HG02759 (cell line): Measurements from ENCODE around the gene KIN.
"Not testable (repeated sequence)": the region's sequence is repeated elsewhere in the genome, so short reads cannot be mapped to it uniquely, and the experiment has no call there.

Experiments used
- ATAC-seq: cut with Tn5 transposase; IDR thresholded peaks from one replicate; pipeline ENCODE4 v1.9.1; 2021; ENCODE audit warnings: mild to moderate bottlenecking, moderate library complexity; ENCODE audit not compliant: unreplicated experiment

The KIN gene, protein sequence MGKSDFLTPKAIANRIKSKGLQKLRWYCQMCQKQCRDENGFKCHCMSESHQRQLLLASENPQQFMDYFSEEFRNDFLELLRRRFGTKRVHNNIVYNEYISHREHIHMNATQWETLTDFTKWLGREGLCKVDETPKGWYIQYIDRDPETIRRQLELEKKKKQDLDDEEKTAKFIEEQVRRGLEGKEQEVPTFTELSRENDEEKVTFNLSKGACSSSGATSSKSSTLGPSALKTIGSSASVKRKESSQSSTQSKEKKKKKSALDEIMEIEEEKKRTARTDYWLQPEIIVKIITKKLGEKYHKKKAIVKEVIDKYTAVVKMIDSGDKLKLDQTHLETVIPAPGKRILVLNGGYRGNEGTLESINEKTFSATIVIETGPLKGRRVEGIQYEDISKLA

DNA sequence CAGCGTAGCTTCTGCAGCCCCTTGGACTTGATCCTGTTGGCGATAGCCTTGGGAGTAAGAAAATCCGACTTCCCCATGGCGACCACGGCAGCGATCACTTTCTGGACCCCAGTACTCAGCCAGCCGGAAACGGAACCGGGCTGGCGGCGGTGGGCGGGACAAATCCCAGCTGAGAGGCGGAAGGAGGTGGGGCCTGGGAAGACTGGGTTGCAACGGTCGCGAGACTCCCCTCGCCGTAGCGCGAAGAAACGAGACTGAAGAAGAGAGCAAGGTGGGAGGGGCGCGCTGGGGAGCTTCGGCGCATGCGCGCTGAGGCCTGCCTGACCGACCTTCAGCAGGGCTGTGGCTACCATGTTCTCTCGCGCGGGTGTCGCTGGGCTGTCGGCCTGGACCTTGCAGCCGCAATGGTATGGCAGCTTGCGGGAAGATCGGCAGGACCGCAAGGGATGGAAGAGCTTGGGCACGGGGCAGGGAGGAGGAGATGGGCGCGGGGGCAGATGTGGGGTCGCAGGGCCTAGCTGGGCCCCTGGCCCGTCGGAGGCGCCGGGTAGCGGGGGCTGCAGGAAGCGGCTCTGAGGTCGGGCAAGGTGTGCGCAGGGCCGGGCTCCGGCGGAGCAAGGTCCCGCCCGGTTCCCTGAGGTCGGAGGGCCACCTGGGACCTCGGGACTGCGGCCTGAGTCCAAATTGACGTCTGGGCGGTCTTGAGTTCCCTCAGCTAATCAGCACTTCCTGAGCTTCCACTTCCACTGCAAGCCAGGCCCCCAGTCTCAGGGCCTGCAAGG lies at the start of gene KIN, which contains the start of gene ATP5F1C:
Gene KIN (minus strand): TSS at position 137 of the 782 bp plus-strand sequence. CDS start 60 bp downstream, at position 77.
Gene ATP5F1C (plus strand): TSS at position 321 of the 782 bp plus-strand sequence. CDS start 31 bp downstream, at position 352.
- ATAC-seq = peak; percentile 91

DNA sequence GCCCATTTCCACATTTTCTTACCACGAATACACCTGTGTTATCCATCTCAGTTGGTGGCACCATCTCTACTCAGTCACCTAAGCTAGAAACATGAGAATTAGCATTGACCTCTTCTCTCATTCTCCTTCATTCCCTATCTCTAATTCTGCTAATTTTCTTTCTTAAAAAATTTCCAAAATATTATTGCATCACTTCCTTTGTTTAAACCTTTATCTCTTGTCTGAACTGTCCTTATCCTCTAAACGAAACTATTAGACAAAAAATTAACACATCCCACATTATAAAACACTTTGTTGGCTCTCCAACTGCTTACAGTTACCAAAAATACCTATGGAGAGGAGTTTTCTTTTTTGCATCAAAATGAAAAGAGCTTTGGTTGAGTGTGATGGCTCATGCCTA lies 48.8 kb upstream of the KIN start:
- no peak for ATAC-seq

DNA sequence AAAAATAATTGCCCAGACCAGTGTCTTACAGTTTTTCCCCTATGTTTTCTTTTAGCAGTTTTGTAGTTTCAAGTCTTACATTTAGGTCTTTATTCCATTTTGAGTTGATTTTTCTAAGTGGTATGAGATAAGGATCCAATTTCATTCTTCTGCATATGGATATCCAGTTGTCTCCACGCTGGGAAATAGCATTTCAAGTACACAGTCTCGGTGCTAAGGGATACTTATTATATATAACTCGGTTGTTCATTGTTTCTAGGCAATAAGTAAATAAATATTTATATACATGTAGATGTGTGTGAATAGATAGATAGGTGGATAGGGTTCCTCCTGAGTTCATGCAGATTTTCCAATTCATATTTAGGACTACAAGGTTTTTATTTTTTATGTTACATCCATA lies 46.5 kb upstream of the KIN start:
- ATAC-seq = no peak

DNA sequence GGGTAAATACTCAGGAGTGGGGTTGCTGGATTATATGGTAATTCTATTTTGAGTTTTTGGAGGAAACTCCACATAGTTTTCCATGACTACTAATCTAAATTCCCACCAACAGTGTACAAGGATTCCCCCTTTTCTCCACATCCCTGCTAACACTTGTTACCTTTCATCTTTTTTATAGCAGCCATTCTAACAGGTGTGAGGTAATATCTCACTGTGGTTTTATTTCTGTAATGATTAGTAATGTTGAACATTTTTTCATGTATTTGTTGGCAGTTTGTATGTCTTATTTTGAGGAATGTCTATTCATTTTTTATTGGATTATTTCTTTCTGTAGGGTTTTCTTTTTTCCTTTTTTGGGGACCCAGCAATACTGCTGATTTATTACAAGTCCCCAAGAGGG lies 45.4 kb upstream of the KIN start:
- no peak for ATAC-seq

DNA sequence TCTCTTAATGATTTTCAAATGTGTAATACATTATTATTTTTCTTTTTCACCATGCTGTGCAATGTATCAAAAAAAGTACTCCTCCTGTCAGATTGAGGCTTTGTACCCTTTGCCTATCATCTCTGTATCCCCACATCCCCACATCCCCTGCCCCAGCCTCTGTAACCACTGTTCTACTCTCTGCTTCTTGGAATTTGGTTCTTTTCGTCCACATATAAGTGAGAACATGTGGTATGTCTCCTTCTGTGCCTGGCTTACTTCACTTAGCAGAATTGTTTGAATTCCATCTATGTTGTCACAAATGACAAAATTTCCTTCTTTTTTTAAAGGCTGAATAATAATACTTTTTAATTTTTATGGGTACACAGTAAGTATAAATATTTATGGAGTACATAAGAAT lies 44.3 kb upstream of the KIN start:
- no peak for ATAC-seq

DNA sequence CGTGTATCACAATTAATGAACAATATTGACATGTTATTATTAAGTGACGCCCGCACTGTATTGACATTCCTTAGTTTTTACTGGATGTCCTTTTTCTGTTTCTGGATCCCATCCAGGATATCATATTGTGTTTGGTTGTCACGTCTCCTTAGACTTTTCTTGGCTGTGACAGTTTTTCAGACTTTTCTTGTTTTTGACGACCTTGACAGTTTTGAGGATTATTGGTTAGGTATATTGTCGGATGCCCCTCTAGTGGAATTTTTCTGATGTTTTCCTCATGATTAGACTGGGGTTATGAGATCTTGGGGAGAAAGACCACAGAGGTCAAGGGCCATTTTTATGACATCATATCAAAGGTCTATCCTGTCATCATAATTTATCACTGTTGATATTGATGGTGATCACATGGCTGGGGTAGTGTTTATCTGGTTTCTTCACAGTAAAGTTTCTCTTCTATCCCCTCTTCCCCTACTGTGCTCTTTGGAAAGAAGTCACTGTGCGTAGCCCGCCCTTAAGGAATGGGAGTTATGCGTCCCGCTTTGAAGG lies 41.6 kb upstream of the KIN start:
- ATAC-seq = no peak

DNA sequence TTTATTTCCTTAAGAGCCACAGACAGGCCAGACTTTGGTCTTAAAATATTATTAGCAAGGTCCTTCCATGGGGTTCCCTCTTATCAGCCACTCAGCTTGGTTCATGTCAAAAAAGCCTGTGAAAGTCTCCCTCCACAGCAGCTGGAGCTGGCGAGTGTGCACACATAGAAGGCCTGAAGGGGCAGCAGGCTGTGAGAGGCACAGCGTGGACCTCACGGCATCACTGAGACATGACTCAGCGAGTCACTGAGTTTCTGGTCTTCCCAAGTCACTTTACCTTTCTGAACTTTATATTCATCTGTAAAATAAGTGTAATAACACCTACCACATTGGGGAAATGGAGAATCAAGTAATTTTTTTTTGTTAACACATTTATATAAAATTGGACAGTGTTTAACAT lies 39.2 kb upstream of the KIN start:
- no peak for ATAC-seq

DNA sequence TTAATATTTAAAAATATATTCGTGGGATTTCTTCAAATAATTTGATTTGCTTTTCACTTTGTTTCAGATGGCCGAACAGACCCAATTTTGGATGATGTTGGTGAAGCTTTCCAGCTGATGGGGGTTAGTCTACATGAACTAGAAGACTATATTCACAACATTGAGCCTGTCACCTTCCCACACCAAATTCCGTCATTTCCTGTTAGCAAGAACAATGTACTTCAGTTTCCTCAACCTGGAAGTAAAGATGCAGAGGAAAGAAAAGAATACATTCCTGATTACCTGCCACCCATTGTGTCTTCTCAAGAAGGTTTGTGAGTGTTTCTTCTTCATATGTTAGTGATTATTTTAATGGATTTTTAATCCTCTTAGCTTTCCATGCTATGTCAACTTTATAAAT lies 36.5 kb upstream of the KIN start:
- no peak for ATAC-seq

DNA sequence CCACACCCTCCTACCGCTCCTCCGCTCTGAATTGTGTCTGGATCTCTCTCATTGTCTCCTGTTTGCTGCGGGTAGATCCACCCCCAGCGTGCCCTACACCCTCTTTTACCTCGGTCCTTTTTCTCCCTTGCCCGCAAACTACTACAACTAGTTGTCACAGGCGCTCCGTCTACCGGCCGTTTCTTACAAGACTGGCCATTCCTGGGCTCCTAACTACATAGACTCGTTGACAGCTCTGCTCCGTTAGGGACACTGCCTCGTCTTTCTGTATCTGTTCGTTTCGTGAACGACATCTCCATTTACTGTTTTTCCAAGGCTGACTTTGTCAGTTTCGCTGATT lies 31.3 kb upstream of the KIN start:
- ATAC-seq = peak; percentile 46

DNA sequence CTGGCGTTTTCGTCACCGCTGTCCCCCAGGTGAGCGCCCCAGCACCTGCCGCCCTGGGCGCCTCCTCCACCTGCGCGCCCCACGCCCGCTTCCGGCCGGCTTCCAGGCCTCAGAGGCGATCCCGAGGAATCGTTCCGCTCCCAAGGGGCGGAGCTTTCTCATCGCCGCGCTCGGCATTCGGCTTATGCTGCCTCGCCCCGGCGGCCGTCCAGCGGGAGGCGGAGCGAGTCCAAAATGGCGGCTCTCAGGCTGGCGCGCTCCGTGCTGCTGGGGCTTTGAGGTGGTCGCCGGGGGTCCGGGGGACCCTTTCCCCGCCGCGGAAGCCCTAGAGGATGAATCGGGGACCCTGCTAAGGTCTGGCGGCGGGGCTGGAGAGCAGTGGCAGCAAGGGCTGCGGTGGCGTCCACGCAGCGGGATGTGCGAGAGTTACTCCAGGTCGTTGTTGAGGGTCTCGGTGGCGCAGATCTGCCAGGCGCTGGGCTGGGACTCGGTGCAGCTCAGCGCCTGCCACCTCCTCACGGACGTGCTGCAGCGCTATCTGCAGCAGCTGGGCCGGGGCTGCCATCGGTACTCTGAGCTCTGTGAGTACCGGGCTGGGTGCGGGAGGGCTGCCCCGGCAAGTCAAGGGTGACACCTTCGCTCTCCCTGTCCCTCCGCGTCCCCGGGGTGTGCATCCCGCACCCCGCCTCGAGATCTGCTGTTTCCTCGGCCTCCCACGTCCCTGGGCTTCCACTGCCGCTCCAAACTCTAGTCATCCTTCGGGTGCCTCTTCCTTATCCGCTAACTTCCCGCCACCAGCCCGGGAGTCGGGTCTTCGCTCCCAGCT lies 30.7 kb upstream of the KIN start, which contains the start of gene TAF3:
Gene TAF3 (plus strand): TSS at position 211 of the 826 bp plus-strand sequence. CDS start 205 bp downstream, at position 416.
- ATAC-seq = peak; percentile 88

DNA sequence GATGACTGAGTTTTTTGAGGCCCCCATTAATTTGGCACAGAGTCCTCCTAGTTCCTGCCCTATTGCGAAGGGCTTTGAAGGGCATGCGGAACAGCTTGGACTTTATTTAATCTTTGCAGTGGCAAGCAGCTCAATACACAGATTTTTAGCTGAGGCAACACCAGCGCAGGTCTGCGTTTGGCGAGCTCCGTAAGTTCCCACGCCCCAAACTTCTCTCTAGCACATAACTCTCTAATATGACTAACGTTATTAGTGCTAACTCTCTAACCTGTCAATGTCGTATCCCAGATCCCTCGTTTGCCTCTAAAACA lies 30.1 kb upstream of the KIN start:
- ATAC-seq = peak; percentile 14

DNA sequence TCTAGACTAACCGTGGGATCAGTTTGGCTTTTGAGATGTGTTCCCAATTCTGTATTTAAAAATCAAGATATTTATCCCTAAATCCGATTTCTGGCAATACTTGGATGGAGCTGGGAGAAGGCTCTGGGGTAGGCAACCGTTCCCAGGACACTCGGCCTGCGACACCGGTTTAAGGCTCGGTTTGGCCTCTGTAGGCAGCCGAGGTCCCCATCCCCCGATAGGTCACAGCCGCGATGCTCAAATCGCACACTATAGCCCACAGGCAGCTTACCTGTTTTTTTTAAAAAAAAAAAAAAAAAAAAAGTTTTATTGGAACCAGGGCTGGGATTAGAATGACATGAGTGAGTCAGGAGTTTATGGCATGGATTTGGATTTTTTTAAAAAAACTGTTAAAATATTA lies 29.8 kb upstream of the KIN start:
- ATAC-seq = no peak

DNA sequence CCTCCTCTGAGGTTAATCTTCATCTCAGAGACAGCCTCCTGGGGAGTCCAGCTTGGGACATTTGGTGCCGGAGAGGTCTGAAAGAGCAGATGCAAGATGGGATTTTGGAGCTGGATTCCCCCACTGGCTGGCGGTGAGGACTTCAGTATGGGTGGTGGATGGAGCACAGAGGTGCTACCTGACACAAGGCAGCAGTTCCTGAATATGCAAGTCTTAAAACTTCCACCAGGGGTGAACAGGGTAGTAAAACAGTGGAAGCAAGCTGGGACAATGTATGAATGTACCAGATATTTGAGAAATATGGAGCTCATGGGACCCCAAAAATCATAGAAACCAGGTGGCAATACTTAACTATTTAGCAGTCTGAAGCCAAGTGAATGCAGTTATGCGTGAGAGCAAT lies 25.7 kb upstream of the KIN start:
- no peak for ATAC-seq

DNA sequence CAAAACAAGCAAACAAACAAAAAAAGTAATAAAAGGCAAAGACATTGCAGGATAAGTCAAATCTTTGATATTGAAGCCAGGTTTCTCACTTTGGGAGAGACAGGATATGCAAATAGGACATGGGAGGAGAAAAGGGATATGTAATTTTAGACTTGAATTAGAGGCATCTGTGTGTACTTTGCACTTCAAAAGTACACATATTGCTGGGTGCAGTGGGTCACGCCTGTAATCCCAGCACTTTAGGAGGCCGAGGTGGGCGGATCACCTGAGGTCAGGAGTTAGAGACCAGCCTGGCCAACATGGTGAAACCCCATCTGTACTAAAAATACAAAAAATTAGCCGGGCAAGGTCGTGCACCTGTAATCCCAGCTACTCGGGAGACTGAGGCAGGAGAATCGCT lies 23.9 kb upstream of the KIN start:
- not testable (repeated sequence) for ATAC-seq

DNA sequence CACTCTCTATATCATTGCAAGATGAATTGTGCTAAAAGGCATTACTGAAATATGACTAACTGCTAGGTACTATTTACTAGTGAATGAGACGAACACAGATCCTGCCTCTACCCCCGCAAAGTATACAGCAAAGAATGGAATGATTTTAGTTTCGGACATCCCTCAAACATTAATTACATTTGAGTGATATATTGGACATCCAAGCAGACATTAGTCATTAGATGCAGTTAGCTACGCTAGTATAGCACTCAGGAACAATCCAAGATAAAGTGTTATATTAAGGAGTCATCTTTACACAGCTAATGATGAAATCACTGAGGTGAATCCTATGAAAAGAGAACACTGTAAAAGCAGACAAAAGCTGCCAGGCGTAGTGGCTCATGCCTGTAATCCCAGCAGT lies 23.2 kb upstream of the KIN start:
- no peak for ATAC-seq

DNA sequence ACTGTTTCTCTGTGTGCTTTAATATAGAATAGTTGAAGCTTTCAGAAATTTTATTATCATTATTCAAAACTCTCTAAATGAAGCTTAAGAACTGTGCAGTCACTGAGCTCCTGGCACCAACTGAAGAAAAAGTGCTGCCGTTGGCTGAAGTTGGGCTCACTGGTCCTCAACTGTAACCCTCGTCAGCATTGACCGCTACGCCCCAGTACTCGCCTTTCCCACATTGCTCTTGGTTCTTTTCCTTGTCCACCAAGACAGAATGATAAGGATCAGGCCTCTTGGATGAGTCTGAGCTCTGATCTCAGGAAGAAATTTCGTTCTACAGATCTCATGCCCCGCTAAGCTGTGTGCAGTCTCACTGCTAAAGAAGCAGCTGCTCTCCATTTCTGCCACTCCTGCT lies 22.6 kb upstream of the KIN start:
- ATAC-seq = no peak

DNA sequence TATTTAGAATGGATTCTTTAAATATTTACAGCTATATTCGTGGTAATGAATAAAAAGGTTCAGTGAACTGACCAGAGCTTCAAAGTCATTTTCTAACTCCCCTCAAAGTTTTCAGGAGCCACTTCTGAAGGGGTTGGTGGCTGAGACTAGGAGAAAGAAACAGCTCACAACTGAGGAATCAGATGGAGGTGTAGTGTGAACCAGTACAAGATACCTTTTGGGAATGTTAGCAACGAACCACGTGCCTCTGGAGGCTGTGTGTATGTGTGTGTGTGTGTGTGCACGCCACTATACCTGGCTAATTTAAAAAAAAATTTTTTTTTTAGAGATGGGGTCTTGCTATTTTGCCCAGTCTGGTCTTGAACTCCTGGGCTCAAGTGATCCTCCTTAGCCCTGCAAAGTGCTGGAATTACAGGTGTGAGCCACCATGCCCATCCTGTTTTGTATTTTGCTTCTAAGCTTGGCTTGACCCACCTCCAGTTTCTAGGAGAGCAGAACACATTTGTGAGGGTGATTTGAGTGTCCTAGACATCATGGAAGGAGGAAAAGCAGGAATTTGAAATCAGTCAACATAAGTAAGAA lies 21.0 kb upstream of the KIN start:
- ATAC-seq = no peak

DNA sequence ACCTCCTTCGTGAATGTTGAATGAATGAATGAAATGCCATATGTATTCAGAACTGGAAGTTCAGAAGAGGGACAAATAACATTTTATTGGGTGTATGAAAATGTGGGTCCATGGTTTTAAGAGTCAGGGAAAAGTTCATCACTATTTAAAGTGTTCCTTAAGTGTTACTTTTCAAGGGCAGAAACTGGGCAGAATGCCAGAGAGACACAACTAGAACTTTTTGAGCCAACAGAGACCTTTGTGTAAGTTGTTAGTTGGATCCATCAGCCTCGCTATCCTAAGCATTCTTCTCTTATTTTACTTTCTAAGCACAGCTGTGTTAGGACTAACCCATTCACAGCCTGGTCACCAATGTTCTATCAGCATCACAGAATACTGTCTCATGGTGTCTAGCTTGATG lies 16.9 kb upstream of the KIN start:
- ATAC-seq = no peak

DNA sequence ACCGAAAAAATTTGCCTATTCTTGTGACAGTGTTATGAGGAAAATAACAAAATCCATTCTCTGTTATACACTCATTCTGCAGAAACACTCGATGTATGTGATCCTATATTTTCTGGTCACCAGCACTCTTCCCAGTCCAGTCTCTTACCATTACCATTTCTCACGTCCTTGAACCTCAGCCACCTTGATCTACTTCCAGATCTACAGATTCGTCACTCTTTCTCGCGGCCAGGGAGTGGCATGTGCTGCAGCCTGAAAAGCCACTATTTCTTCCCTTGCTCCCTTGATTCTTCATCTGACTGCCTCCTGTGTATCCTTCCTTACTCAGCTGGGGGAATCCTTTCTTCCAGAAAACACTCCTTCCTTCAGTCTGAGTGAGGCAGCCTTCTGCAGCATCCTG lies 16.4 kb upstream of the KIN start:
- no peak for ATAC-seq

DNA sequence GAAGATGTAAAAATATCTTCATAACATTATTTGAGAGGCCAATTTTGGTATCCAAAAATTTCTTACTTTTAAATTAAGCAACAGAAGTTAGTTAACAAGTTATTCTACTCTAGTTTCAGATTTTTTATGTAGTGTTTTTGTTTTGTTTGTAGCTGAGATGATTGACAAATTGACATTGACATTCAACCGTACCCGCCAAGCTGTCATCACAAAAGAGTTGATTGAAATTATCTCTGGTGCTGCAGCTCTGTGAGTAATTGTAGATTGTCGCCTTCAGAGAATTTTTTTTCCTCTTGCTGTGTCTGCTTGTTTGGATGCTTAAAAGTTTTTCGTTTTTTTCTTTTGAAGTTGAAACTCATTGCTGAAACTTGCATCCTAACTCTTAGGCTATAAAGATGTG lies 14.8 kb upstream of the KIN start:
- ATAC-seq = no peak

DNA sequence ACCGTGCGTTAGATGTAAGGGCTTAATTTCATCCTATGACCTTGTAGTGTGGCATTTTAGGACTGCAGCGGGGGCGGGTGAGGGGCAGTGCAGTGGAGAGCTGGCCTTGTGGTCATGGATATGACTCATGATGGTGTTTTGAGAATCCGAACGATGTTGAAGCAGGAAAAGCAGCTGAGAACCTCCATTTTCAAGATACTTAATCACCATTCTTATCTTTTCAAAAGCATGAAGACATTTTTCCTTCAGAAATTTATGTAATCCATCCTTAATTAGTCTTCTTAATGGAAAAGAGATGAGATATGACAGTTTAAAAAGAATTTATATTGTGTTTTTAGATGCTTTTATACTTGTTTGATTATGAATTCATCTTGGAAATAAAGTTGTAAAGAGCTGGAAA lies 9.8 kb upstream of the KIN start:
- ATAC-seq = no peak
